HG03575 (cell line): ENCODE measurements around the gene DLG1.
"Not testable (repeated sequence)": the region's sequence is repeated elsewhere in the genome, so short reads cannot be mapped to it uniquely, and the experiment has no call there.

Experiments
- ATAC-seq: cut with Tn5 transposase; IDR thresholded peaks from one replicate; pipeline ENCODE4 v1.9.1; 2021; ENCODE audit not compliant: unreplicated experiment, insufficient number of reproducible peaks, low FRiP score; ENCODE audit errors: extremely low read depth

The DLG1 gene

GRCh38 chr3:197195326-197195725 lies 103.1 kb downstream of the DLG1 start:
- ATAC-seq, result no peak

- ATAC-seq, result not testable (repeated sequence)
Observed at GRCh38 chr3:197193759-197194158, 104.7 kb downstream of the DLG1 start.

- no peak for ATAC-seq
Observed at GRCh38 chr3:197191897-197192296, 106.5 kb downstream of the DLG1 start.

- no peak for ATAC-seq
Observed at GRCh38 chr3:197189623-197190022, 108.8 kb downstream of the DLG1 start.

- ATAC-seq, result no peak
Observed at GRCh38 chr3:197188963-197189362, 109.4 kb downstream of the DLG1 start.

- ATAC-seq, result no peak
Observed at GRCh38 chr3:197186887-197187588, 111.4 kb downstream of the DLG1 start.

- no peak for ATAC-seq
Observed at GRCh38 chr3:197183582-197183981, 114.8 kb downstream of the DLG1 start.

- no peak for ATAC-seq
Observed at GRCh38 chr3:197181741-197182140, 116.7 kb downstream of the DLG1 start.

- ATAC-seq, result no peak
Observed at GRCh38 chr3:197178998-197179397, 119.4 kb downstream of the DLG1 start.

GRCh38 chr3:197175503-197175902 lies 122.9 kb downstream of the DLG1 start:
- ATAC-seq, result no peak

- no peak for ATAC-seq
Observed at GRCh38 chr3:197174927-197175326, 123.5 kb downstream of the DLG1 start.

GRCh38 chr3:197173620-197174019 lies 124.8 kb downstream of the DLG1 start:
- ATAC-seq, result no peak

- ATAC-seq, result no peak
Observed at GRCh38 chr3:197171481-197172067, 126.8 kb downstream of the DLG1 start.

- no peak for ATAC-seq
Observed at GRCh38 chr3:197169028-197169427, 129.4 kb downstream of the DLG1 start.

GRCh38 chr3:197168606-197169005 lies 129.8 kb downstream of the DLG1 start:
- no peak for ATAC-seq

GRCh38 chr3:197168063-197168462 lies 130.3 kb downstream of the DLG1 start:
- ATAC-seq, result no peak

GRCh38 chr3:197167549-197167948 lies 130.9 kb downstream of the DLG1 start:
- ATAC-seq, result no peak

GRCh38 chr3:197165890-197166289 lies 132.5 kb downstream of the DLG1 start:
- no peak for ATAC-seq

GRCh38 chr3:197155046-197155445 lies 143.4 kb downstream of the DLG1 start:
- no peak for ATAC-seq

GRCh38 chr3:197151580-197151979 lies 146.8 kb downstream of the DLG1 start:
- ATAC-seq, result no peak

- no peak for ATAC-seq
Observed at GRCh38 chr3:197149528-197149927, 148.9 kb downstream of the DLG1 start.
